HUES64 (cell line): ENCODE data around the gene RNF31.

ENCODE experiments used
- H3K27ac ChIP-seq: 2 replicates; pipeline ENCODE4 v1.7.0; 2013; ENCODE audit warnings: low read depth, low read length, inconsistent platforms
- H3K27me3 ChIP-seq: 2 replicates; pipeline ENCODE4 v1.6.1; 2013; ENCODE audit warnings: mild to moderate bottlenecking, low read length; ENCODE audit not compliant: insufficient read depth
- H3K36me3 ChIP-seq: 2 replicates; pipeline ENCODE4 v1.6.1; 2013; ENCODE audit warnings: mild to moderate bottlenecking, low read length; ENCODE audit not compliant: insufficient read depth
- H3K4me1 ChIP-seq: 2 replicates; pipeline ENCODE4 v1.6.1; 2013; ENCODE audit warnings: mild to moderate bottlenecking, low read length, moderate library complexity; ENCODE audit not compliant: insufficient read depth
- H3K4me3 ChIP-seq: 2 replicates; pipeline ENCODE4 v1.5.1; 2013; ENCODE audit warnings: mild to moderate bottlenecking, low read length, moderate library complexity
- H3K9ac ChIP-seq: 2 replicates; pipeline ENCODE4 v1.6.1; 2013; ENCODE audit warnings: mild to moderate bottlenecking, low read depth, low read length
- H3K9me3 ChIP-seq: 2 replicates; pipeline ENCODE4 v1.6.1; 2013; ENCODE audit warnings: low read depth, low read length; ENCODE audit not compliant: insufficient read depth
- WGBS: fragments of 150-250, 120-280 bp; methylation state at CpG from one replicate; pipeline ENCODE4 v1.1.7; 2013; ENCODE audit warnings: missing lambda C conversion rate; 5-methylcytosine and 5-hydroxymethylcytosine counted together

Gene RNF31

GRCh38 chr14:24179961-24180796 lies 32.9 kb downstream of the RNF31 start:
- no peaks in the 10 kb centered on the region for H3K4me1 ChIP-seq
- peaks cover 89% of the 10 kb centered on the region for H3K36me3 ChIP-seq
- no peak overlapping the region for H3K27ac ChIP-seq
- 93% methylated on average over 18 of the region's 18 CpGs for WGBS
- no peaks in the 10 kb centered on the region for H3K9me3 ChIP-seq
- no peaks in the 10 kb centered on the region for H3K27me3 ChIP-seq
- no peak overlapping the region for H3K9ac ChIP-seq
- no peak overlapping the region for H3K4me3 ChIP-seq

- 94% methylated on average over 19 of the region's 19 CpGs for WGBS
- H3K4me1 ChIP-seq = no peaks in the 10 kb centered on the region
- no peak overlapping the region for H3K27ac ChIP-seq
- H3K9me3 ChIP-seq = no peaks in the 10 kb centered on the region
- H3K27me3 ChIP-seq = no peaks in the 10 kb centered on the region
- no peak overlapping the region for H3K4me3 ChIP-seq
- peaks cover 97% of the 10 kb centered on the region for H3K36me3 ChIP-seq
- H3K9ac ChIP-seq = no peak overlapping the region
These were observed 34.2 kb downstream of the RNF31 start for GRCh38 chr14:24181371-24182077.

GRCh38 chr14:24182110-24182882 lies 35.0 kb downstream of the RNF31 start:
- H3K27me3 ChIP-seq = no peaks in the 10 kb centered on the region
- no peaks in the 10 kb centered on the region for H3K9me3 ChIP-seq
- peaks cover 98% of the 10 kb centered on the region for H3K36me3 ChIP-seq
- no peak overlapping the region for H3K27ac ChIP-seq
- 92% methylated on average over 14 of the region's 14 CpGs for WGBS
- no peaks in the 10 kb centered on the region for H3K4me1 ChIP-seq
- H3K9ac ChIP-seq = no peak overlapping the region
- no peak overlapping the region for H3K4me3 ChIP-seq

GRCh38 chr14:24183014-24183481 lies 35.8 kb downstream of the RNF31 start:
- 94% methylated on average over 15 of the region's 15 CpGs for WGBS
- peaks cover 5% of the 10 kb centered on the region; the same call in 1 of the 2 replicates for H3K4me1 ChIP-seq
- H3K27ac ChIP-seq = no peak overlapping the region
- no peaks in the 10 kb centered on the region for H3K27me3 ChIP-seq
- H3K4me3 ChIP-seq = no peak overlapping the region
- no peaks in the 10 kb centered on the region for H3K9me3 ChIP-seq
- no peak overlapping the region for H3K9ac ChIP-seq
- H3K36me3 ChIP-seq = peaks cover 96% of the 10 kb centered on the region

GRCh38 chr14:24184104-24184970 lies 37.0 kb downstream of the RNF31 start:
- Histone ChIP-seq H3K27ac (no peak overlapping the region), H3K4me1 (peaks cover 9% of the 10 kb centered on the region; the same call in 1 of the 2 replicates), H3K4me3 (no peak overlapping the region), H3K27me3 (no peaks in the 10 kb centered on the region), H3K9ac (no peak overlapping the region), H3K9me3 (no peaks in the 10 kb centered on the region), H3K36me3 (peaks cover 83% of the 10 kb centered on the region)
- WGBS = 93% methylated on average over 19 of the region's 19 CpGs

- H3K27me3 ChIP-seq = no peaks in the 10 kb centered on the region
- peaks cover 9% of the 10 kb centered on the region; the same call in 1 of the 2 replicates for H3K4me1 ChIP-seq
- H3K27ac ChIP-seq = no peak overlapping the region
- 91% methylated on average over 7 of the region's 7 CpGs for WGBS
- H3K4me3 ChIP-seq = no peak overlapping the region
- H3K9ac ChIP-seq = no peak overlapping the region
- H3K9me3 ChIP-seq = no peaks in the 10 kb centered on the region
- peaks cover 81% of the 10 kb centered on the region for H3K36me3 ChIP-seq
These were observed 37.7 kb downstream of the RNF31 start for GRCh38 chr14:24185026-24185425.

GRCh38 chr14:24185741-24186140 lies 38.4 kb downstream of the RNF31 start:
- no peak overlapping the region for H3K27ac ChIP-seq
- no peaks in the 10 kb centered on the region for H3K9me3 ChIP-seq
- peaks cover 77% of the 10 kb centered on the region for H3K36me3 ChIP-seq
- peaks cover 9% of the 10 kb centered on the region; the same call in 1 of the 2 replicates for H3K4me1 ChIP-seq
- H3K9ac ChIP-seq = no peak overlapping the region
- 95% methylated on average over 11 of the region's 11 CpGs for WGBS
- H3K27me3 ChIP-seq = no peaks in the 10 kb centered on the region
- no peak overlapping the region for H3K4me3 ChIP-seq

GRCh38 chr14:24186831-24187538 lies 39.7 kb downstream of the RNF31 start:
- Histone ChIP-seq H3K9me3 (no peaks in the 10 kb centered on the region), H3K36me3 (peaks cover 74% of the 10 kb centered on the region), H3K4me3 (no peak overlapping the region), H3K27ac (no peak overlapping the region), H3K9ac (no peak overlapping the region), H3K4me1 (peaks cover 9% of the 10 kb centered on the region; the same call in 1 of the 2 replicates), H3K27me3 (no peaks in the 10 kb centered on the region)
- WGBS = 92% methylated on average over 10 of the region's 10 CpGs

- H3K4me1 ChIP-seq = peaks cover 9% of the 10 kb centered on the region; the same call in 1 of the 2 replicates
- peak overlapping the region; percentile 84; the same call in 1 of the 2 replicates for H3K9ac ChIP-seq
- H3K9me3 ChIP-seq = no peaks in the 10 kb centered on the region
- 95% methylated on average over 2 of the region's 2 CpGs for WGBS
- no peak overlapping the region for H3K27ac ChIP-seq
- peak overlapping the region; percentile 85 for H3K4me3 ChIP-seq
- H3K27me3 ChIP-seq = no peaks in the 10 kb centered on the region
- peaks cover 74% of the 10 kb centered on the region for H3K36me3 ChIP-seq
These were observed 40.2 kb downstream of the RNF31 start for GRCh38 chr14:24187539-24187915.
